C4-2B (cell line): ENCODE results near the gene XPNPEP2.

Source experiments
- ZFX ChIP-seq: fragments of 450-650 bp; IDR thresholded peaks from 2 replicates; pipeline ENCODE4 v1.6.1; 2017
- TF ChIP-seq, protein P1 (sequence below): fragments of 450-650 bp; conservative IDR thresholded peaks from 2 replicates; pipeline ENCODE4 v1.5.1; 2017; ENCODE audit warnings: mild to moderate bottlenecking

DNA sequence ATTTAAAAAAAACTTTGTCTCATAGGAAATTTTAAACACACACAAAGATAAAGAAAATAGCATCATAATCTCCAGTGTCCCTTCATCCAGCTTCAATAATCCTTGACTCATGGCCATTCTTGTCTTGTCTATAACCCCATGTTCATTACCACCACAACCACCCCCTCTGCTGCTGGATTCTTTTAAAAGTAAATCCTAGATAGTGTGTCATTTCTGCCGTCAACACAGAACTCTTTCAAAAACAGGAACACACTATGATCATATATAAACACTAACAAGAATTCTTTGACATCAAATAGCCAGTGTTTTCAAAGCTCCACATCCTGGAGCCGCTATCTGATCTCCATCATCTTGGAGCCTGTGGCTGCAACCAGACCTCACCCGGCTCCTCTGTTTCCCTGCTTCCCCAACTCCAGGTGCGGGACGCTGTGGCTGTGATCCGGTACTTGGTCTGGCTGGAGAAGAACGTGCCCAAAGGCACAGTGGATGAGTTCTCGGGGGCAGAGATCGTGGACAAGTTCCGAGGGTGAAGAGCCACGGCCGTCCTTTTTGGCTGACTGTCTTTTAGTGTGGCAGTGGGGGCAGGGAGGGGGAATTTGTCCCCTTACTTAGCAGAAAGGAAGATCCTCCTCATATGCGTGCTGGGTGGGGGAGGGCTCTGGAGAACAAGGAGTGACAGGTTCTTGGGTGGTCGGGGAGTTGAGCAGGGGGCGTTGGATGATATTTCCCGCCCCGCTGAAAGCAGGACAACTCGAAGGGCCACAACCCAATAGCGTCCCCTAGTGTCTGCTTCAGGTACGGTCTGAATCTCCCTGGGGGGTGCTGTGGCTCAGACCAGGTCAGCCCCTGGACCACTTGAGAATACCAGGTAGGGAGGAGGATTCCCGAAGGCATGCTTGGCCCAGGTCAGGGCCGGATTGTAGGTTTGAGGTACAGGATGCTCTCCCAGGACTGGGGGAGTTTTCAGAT, 15.6 kb downstream of the XPNPEP2 start:
- TF ChIP-seq, protein P1, sequence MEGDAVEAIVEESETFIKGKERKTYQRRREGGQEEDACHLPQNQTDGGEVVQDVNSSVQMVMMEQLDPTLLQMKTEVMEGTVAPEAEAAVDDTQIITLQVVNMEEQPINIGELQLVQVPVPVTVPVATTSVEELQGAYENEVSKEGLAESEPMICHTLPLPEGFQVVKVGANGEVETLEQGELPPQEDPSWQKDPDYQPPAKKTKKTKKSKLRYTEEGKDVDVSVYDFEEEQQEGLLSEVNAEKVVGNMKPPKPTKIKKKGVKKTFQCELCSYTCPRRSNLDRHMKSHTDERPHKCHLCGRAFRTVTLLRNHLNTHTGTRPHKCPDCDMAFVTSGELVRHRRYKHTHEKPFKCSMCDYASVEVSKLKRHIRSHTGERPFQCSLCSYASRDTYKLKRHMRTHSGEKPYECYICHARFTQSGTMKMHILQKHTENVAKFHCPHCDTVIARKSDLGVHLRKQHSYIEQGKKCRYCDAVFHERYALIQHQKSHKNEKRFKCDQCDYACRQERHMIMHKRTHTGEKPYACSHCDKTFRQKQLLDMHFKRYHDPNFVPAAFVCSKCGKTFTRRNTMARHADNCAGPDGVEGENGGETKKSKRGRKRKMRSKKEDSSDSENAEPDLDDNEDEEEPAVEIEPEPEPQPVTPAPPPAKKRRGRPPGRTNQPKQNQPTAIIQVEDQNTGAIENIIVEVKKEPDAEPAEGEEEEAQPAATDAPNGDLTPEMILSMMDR: peak; percentile 30
- no peak for TF ChIP-seq ZFX
